ENCODE results near the gene FSCN2.

GRCh38 chr17:81547614-81547982, 19.4 kb downstream of the FSCN2 start:
- TF ChIP-seq CTCF (conservative IDR thresholded peaks at IDR 0.05 in 1 of 2, IDR thresholded peaks at IDR 0.05 in 1 of 2; ENCODE audit: low read depth in 1 of 2, low read length in 2 of 2) = no peak
- no peak for TF ChIP-seq EZH2 (IDR thresholded peaks at IDR 0.05; ENCODE audit: low read length, missing control alignments)

Data from fibroblast of lung (primary cell).